Activated B cell treated with CpG ODN at 0.5 μM for 24 hours (primary cell): Measurements from ENCODE around the gene LZTFL1. TPM values are rescaled to one million over a fixed set of nuclear protein-coding genes. Genes with fewer than 3 reads are reported as not detected.

Experiments
- ATAC-seq: fragments of 200-7000 bp; cut with Tn5 transposase; one replicate; pipeline ENCODE4 v1.10.0; 2021; ENCODE audit warnings: low read depth, mild to moderate bottlenecking, moderate library complexity
- CTCF ChIA-PET: fragments of 350-600 bp; sonication (Branson Sonifier 250); formaldehyde crosslinking; loops from one replicate; lab custom pipeline; 2021; ENCODE audit warnings: antibody characterized with exemption; lab: Charles Lee
- POLR2A ChIA-PET: fragments of 350-600 bp; sonication (Branson Sonifier 250); formaldehyde crosslinking; loops from one replicate; lab custom pipeline; 2021; ENCODE audit warnings: antibody characterized with exemption; lab: Charles Lee
- DNase-seq: peaks from one replicate; pipeline ENCODE4 v3.0.0; 2022
- H3K27ac Mint-ChIP-seq: one replicate; pipeline ENCODE4 v1.8.0; 2020; ENCODE audit warnings: mixed read lengths
- H3K27me3 Mint-ChIP-seq: one replicate; pipeline ENCODE4 v1.8.0; 2021; ENCODE audit warnings: mixed read lengths
- H3K36me3 Mint-ChIP-seq: one replicate; pipeline ENCODE4 v1.8.0; 2021; ENCODE audit warnings: low read depth, mixed read lengths
- H3K4me1 Mint-ChIP-seq: one replicate; pipeline ENCODE4 v1.8.0; 2021; ENCODE audit warnings: mixed read lengths
- H3K4me3 Mint-ChIP-seq: one replicate; pipeline ENCODE4 v1.8.0; 2020; ENCODE audit warnings: mild to moderate bottlenecking, mixed read lengths
- H3K9me3 Mint-ChIP-seq: one replicate; pipeline ENCODE4 v1.8.0; 2020; ENCODE audit warnings: mixed read lengths
- CTCF ChIP-seq: fragments of 200-600 bp; IDR thresholded peaks from one replicate; pipeline ENCODE4 v1.8.0; 2022; ENCODE audit warnings: antibody characterized with exemption, mild to moderate bottlenecking
- intact Hi-C: fragments of 100-400 bp; cut with micrococcal nuclease; formaldehyde crosslinking; loops from one replicate; pipeline ENCODE4 v1.15.1; 2024
- total RNA-seq: library from RNA; stranded (reverse); gene quantifications from 2 replicates; pipeline ENCODE4 v1.2.3, GENCODE V29; 2022

LZTFL1 gene
- total RNA-seq, 1 donor from 2014 or later, result 12.6 TPM

- peak overlapping the region; percentile 2 for H3K4me3 Mint-ChIP-seq
- intact Hi-C loops, result no loop called here
- H3K36me3 Mint-ChIP-seq, result peaks cover 2% of the 10 kb centered on the region
- no peak for TF ChIP-seq CTCF
- ChIA-PET CTCF (no interaction called here), POLR2A (no interaction called here)
- peaks cover 20% of the 10 kb centered on the region for H3K27me3 Mint-ChIP-seq
- DNase-seq (no peak), ATAC-seq (no peak)
- H3K27ac Mint-ChIP-seq, result no peak overlapping the region
- H3K9me3 Mint-ChIP-seq, result peaks cover 6% of the 10 kb centered on the region
- H3K4me1 Mint-ChIP-seq, result peaks cover 17% of the 10 kb centered on the region
Observed at GRCh38 chr3:45793482-45794176, 48.3 kb downstream of the LZTFL1 start.

- intact Hi-C loops, result no loop called here
- Mint-ChIP-seq H3K4me3 (no peak overlapping the region), H3K9me3 (peaks cover 6% of the 10 kb centered on the region), H3K27ac (no peak overlapping the region), H3K4me1 (peaks cover 17% of the 10 kb centered on the region), H3K27me3 (peaks cover 16% of the 10 kb centered on the region), H3K36me3 (peaks cover 2% of the 10 kb centered on the region)
- ChIA-PET POLR2A (no interaction called here), CTCF (no interaction called here)
- ATAC-seq (no peak), DNase-seq (no peak)
- no peak for TF ChIP-seq CTCF
Observed at GRCh38 chr3:45792516-45793172, 49.3 kb downstream of the LZTFL1 start.

- ChIA-PET POLR2A (no interaction called here), CTCF (no interaction called here)
- intact Hi-C loops, result no loop called here
- TF ChIP-seq CTCF, result no peak
- Mint-ChIP-seq H3K4me1 (peaks cover 17% of the 10 kb centered on the region), H3K36me3 (peaks cover 2% of the 10 kb centered on the region), H3K27ac (no peak overlapping the region), H3K9me3 (peaks cover 6% of the 10 kb centered on the region), H3K27me3 (peaks cover 13% of the 10 kb centered on the region), H3K4me3 (no peak overlapping the region)
- DNase-seq, result no peak
- ATAC-seq, result no peak
Observed at GRCh38 chr3:45792036-45792435, 49.9 kb downstream of the LZTFL1 start.

- ChIA-PET POLR2A (no interaction called here), CTCF (no interaction called here)
- Mint-ChIP-seq H3K9me3 (peaks cover 6% of the 10 kb centered on the region), H3K4me3 (no peak overlapping the region), H3K36me3 (peaks cover 2% of the 10 kb centered on the region), H3K4me1 (peaks cover 9% of the 10 kb centered on the region), H3K27ac (no peak overlapping the region), H3K27me3 (peaks cover 8% of the 10 kb centered on the region)
- intact Hi-C loops, result no loop called here
- ATAC-seq, result no peak
- no peak for DNase-seq
- TF ChIP-seq CTCF, result no peak
Observed at GRCh38 chr3:45790596-45790995, 51.3 kb downstream of the LZTFL1 start.

GRCh38 chr3:45789235-45789812 lies 52.6 kb downstream of the LZTFL1 start:
- Mint-ChIP-seq H3K36me3 (peaks cover 2% of the 10 kb centered on the region), H3K27me3 (peaks cover 5% of the 10 kb centered on the region), H3K4me1 (peaks cover 9% of the 10 kb centered on the region), H3K27ac (no peak overlapping the region), H3K4me3 (no peak overlapping the region), H3K9me3 (peaks cover 12% of the 10 kb centered on the region)
- no peak for ATAC-seq
- ChIA-PET CTCF (no interaction called here), POLR2A (no interaction called here)
- intact Hi-C loops, result no loop called here
- no peak for TF ChIP-seq CTCF
- DNase-seq, result no peak
